BE2C (cell line): ENCODE data around the gene PDCD6IP.

Experiments
- DNase-seq: peaks from one replicate; pipeline ENCODE4 v3.0.0-alpha.2; 2020
- H3K27me3 ChIP-seq: fragments of 250-450 bp; sonication (Bioruptor Pico); 2 replicates; pipeline ENCODE4 v1.5.1; 2020; ENCODE audit warnings: mild to moderate bottlenecking
- H3K36me3 ChIP-seq: fragments of 250-450 bp; sonication (Bioruptor Pico); 2 replicates; pipeline ENCODE4 v1.5.1; 2020; ENCODE audit warnings: mild to moderate bottlenecking
- H3K4me1 ChIP-seq: fragments of 250-450 bp; sonication (Bioruptor Pico); 2 replicates; pipeline ENCODE4 v1.5.1; 2020
- H3K4me3 ChIP-seq: 2 replicates; pipeline ENCODE4 v1.5.1; 2011; ENCODE audit warnings: low read depth, low read length
- H3K9me3 ChIP-seq: fragments of 250-450 bp; sonication (Bioruptor Pico); 2 replicates; pipeline ENCODE4 v1.5.1; 2020
- TF ChIP-seq, protein P1 (sequence below): IDR thresholded peaks from 2 replicates; pipeline ENCODE4 v1.5.1; 2012; ENCODE audit warnings: mild to moderate bottlenecking, low read depth, low read length

Gene PDCD6IP

DNA sequence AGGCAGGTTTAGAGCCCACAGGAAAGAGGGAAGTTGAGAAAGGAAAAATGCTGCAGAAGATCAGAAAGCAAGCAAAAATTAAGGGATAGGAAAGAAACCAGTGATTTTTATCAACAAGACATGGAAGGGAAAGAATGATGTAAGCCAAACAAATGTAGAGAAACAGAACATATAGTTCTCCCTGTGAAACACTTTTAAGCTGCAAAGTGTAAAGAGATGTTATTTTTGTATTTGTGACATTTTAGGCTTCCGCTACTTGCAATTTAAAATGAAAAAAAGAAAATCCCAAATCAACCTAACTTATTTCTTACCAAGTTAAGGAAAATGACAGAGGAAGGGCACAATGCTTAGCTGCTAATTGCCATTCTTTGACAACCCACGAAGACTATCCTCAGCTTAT is 111.6 kb downstream of the PDCD6IP start:
- Histone ChIP-seq H3K27me3 (no peaks in the 10 kb centered on the region), H3K9me3 (no peaks in the 10 kb centered on the region), H3K4me3 (no peak overlapping the region), H3K4me1 (no peaks in the 10 kb centered on the region), H3K36me3 (no peaks in the 10 kb centered on the region)
- no peak for DNase-seq
- TF ChIP-seq, protein P1, sequence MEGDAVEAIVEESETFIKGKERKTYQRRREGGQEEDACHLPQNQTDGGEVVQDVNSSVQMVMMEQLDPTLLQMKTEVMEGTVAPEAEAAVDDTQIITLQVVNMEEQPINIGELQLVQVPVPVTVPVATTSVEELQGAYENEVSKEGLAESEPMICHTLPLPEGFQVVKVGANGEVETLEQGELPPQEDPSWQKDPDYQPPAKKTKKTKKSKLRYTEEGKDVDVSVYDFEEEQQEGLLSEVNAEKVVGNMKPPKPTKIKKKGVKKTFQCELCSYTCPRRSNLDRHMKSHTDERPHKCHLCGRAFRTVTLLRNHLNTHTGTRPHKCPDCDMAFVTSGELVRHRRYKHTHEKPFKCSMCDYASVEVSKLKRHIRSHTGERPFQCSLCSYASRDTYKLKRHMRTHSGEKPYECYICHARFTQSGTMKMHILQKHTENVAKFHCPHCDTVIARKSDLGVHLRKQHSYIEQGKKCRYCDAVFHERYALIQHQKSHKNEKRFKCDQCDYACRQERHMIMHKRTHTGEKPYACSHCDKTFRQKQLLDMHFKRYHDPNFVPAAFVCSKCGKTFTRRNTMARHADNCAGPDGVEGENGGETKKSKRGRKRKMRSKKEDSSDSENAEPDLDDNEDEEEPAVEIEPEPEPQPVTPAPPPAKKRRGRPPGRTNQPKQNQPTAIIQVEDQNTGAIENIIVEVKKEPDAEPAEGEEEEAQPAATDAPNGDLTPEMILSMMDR = no peak

DNA sequence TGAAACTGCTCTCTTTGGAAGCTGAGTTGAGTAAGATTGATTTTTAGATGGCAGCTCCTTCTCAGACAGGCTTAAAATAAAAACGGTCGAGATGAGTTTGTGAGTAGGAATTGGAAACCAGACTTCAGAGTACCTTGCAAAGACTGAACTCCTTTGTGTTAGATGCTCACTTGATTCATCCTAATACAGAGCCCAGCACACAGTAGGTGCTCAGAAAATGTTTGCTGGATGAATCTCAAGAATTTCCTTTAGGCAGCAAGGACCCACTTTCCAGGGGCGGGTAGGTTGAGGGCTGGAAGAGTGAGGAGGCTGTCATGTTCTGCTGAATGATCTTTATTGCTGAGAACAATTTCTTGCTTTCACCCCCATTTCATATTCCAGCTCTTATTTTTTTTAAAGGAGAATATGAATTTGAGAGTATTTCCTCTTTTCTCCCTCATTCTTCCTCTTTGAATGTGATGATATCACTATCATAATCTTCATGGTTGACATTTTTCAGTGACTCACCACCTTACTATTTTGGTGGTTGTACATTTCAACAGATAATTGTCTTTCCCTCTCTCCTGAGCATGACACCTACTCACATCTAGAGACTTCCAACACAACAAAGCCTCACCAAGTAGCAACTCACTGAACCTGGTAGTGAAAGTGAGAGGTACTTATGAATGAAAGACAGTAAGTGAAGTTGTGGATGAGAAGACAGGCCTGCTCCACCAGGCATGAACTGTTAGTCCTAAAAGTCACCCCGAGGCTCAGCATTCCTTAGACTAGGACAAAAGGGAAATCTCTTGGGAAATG is 113.3 kb downstream of the PDCD6IP start:
- DNase-seq = no peak
- H3K4me3 ChIP-seq = no peak overlapping the region

DNA sequence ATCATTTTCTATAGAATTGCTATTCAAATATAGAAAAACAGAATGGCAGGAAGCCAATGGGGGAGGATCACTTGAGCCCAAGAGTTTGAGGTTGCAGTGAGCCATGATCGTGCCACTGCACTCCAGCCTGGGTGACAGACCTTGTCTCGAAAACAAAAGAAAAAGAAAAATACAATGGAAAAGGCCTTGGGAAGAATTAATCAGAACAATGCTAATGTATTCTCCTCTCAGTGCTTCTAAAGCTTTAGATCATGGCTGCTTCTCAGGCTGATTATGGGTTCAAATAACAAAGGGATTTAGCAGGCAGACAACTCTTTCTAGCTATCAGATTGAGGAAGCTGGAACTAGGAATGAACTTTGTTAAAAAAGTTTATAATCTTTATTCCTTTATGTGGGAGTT is 115.8 kb downstream of the PDCD6IP start:
- Histone ChIP-seq H3K4me1 (no peaks in the 10 kb centered on the region), H3K36me3 (no peaks in the 10 kb centered on the region), H3K9me3 (no peaks in the 10 kb centered on the region), H3K4me3 (no peak overlapping the region), H3K27me3 (no peaks in the 10 kb centered on the region)
- DNase-seq = no peak
- TF ChIP-seq, protein P1 = no peak

More for the DNA sequence above, 113.3 kb downstream of the PDCD6IP start:
- TF ChIP-seq, protein P1 = no peak
- Histone ChIP-seq H3K4me1 (no peaks in the 10 kb centered on the region), H3K9me3 (no peaks in the 10 kb centered on the region), H3K27me3 (no peaks in the 10 kb centered on the region), H3K36me3 (no peaks in the 10 kb centered on the region)

DNA sequence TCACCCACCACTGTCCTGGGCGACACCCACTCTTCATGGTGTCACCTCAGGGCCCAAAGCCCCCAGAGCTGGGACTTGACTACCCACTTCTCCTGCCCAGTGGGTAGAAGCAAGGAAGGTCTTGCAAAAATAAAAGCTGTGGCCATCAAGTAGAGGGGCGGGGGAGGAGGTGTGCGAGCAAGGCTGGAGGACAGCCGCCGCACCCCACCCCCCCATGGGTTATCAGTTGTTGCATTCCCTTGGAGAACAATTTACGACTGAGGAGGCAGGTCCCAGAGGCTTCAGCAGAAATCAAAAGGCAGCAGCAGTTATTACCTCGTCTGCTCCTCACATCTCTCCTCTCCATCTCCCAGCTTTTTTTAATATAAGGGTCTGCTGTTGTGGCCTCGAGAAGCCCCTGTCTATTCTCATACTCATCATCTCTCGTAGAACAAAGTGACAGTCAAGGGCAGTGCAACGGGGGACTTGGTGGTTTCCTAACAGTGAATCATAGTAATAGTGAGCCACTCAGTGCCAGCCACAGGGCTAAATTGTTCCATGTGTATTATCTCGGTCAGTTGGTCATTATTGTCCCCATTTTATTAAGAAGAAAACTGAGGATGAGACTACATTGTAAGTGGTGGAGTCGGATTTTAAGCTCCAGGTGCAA is 116.4 kb downstream of the PDCD6IP start:
- H3K36me3 ChIP-seq = no peaks in the 10 kb centered on the region
- TF ChIP-seq, protein P1 = no peak

DNA sequence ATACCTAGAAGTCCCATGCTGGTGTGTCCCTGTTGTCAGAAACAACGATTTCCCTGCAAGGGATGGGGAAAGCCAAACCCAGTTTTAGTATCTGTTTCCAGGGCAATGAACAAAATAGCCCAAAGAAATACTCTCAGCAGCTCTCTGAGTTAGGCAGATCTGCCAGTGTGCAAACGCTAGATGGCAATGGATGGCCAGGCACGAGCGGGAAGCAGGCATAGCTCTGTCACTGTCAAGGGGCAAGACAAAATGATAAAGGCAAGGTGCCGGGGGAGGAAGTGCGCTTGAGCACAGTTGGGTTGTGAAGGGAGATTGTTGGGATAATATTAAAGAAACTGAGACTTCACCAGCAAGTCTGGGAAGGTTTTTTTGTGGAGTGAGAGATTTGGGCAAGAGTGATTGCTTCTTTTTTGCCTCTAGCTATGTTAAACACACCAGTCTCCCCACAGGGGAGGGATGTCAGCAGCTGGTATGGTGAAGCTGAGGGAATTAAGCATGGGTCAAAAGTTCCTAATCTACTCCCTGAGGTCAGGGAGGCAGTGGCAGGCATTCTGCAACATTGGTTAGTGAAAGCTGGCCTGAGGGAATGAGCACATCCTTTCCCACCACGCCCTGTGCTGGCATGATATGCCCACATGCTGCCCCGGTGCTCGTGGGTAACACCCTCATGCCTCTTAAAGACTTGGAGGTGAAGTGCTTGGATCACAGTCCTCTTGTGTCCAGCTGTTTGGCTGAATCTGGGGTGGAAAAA is 117.5 kb downstream of the PDCD6IP start:
- Histone ChIP-seq H3K36me3 (no peaks in the 10 kb centered on the region), H3K4me1 (no peaks in the 10 kb centered on the region), H3K4me3 (no peak overlapping the region), H3K9me3 (no peaks in the 10 kb centered on the region), H3K27me3 (no peaks in the 10 kb centered on the region)
- peak; percentile 6 for DNase-seq
- TF ChIP-seq, protein P1 = peak; percentile 17; the same call in 1 of the 2 replicates

More for the DNA sequence above, 116.4 kb downstream of the PDCD6IP start:
- no peaks in the 10 kb centered on the region for H3K27me3 ChIP-seq
- H3K4me3 ChIP-seq = no peak overlapping the region
- DNase-seq = no peak
- H3K9me3 ChIP-seq = no peaks in the 10 kb centered on the region
- no peaks in the 10 kb centered on the region for H3K4me1 ChIP-seq
